Memory B cell (primary cell): ENCODE data around the gene EXOC1.
A peak's percentile ranks its signal among the peaks of the same experiment; 100 is the strongest.
"Not testable (repeated sequence)": the region's sequence is repeated elsewhere in the genome, so short reads cannot be mapped to it uniquely, and the experiment has no call there.

Source experiments
- ATAC-seq: fragments of 150-1000 bp; cut with Tn5 transposase; 2 replicates; pipeline ENCODE4 v1.10.0; 2021; ENCODE audit warnings: low read depth, mild to moderate bottlenecking, moderate library complexity
- DNase-seq, 2 donors: peaks; one replicate each; pipeline ENCODE4 v3.0.0; 2022; ENCODE audit warnings: low spot score in 2 of 2
- H3K27ac Mint-ChIP-seq: one replicate; pipeline ENCODE4 v1.8.0; 2022; ENCODE audit warnings: mild to moderate bottlenecking, moderate library complexity, mixed read lengths
- H3K27me3 Mint-ChIP-seq: one replicate; pipeline ENCODE4 v1.8.0; 2022; ENCODE audit warnings: mixed read lengths
- H3K36me3 Mint-ChIP-seq: one replicate; pipeline ENCODE4 v1.8.0; 2022; ENCODE audit warnings: mild to moderate bottlenecking, mixed read lengths
- H3K4me1 Mint-ChIP-seq: one replicate; pipeline ENCODE4 v1.8.0; 2022; ENCODE audit warnings: mixed read lengths
- H3K4me3 Mint-ChIP-seq: one replicate; pipeline ENCODE4 v1.8.0; 2022; ENCODE audit warnings: mild to moderate bottlenecking, moderate library complexity, mixed read lengths
- H3K9me3 Mint-ChIP-seq: one replicate; pipeline ENCODE4 v1.8.0; 2022; ENCODE audit warnings: mixed read lengths

Gene EXOC1

GRCh38 chr4:55935907-55936306 lies 82.5 kb downstream of the EXOC1 start:
- not testable (repeated sequence) for ATAC-seq, H3K9me3 Mint-ChIP-seq, DNase-seq, H3K27ac Mint-ChIP-seq, H3K27me3 Mint-ChIP-seq, H3K4me3 Mint-ChIP-seq, H3K4me1 Mint-ChIP-seq
- H3K36me3 Mint-ChIP-seq, result peaks cover 38% of the 10 kb centered on the region

GRCh38 chr4:55938481-55938880 lies 85.0 kb downstream of the EXOC1 start:
- DNase-seq, result no peak
- peaks cover 3% of the 10 kb centered on the region for H3K4me1 Mint-ChIP-seq
- no peaks in the 10 kb centered on the region for H3K27me3 Mint-ChIP-seq
- H3K4me3 Mint-ChIP-seq, result no peak overlapping the region
- no peak overlapping the region for H3K27ac Mint-ChIP-seq
- peaks cover 38% of the 10 kb centered on the region for H3K36me3 Mint-ChIP-seq
- no peak for ATAC-seq
- H3K9me3 Mint-ChIP-seq, result peaks cover 6% of the 10 kb centered on the region

- no peak for ATAC-seq
Measured at GRCh38 chr4:55939421-55939820, 86.0 kb downstream of the EXOC1 start.

GRCh38 chr4:55941881-55942396 lies 88.5 kb downstream of the EXOC1 start:
- H3K4me3 Mint-ChIP-seq, result no peak overlapping the region
- DNase-seq, result no peak
- no peaks in the 10 kb centered on the region for H3K9me3 Mint-ChIP-seq
- peaks cover 37% of the 10 kb centered on the region for H3K36me3 Mint-ChIP-seq
- peaks cover 17% of the 10 kb centered on the region for H3K4me1 Mint-ChIP-seq
- ATAC-seq, result no peak
- H3K27me3 Mint-ChIP-seq, result no peaks in the 10 kb centered on the region
- H3K27ac Mint-ChIP-seq, result no peak overlapping the region

More at GRCh38 chr4:55939421-55939820, 86.0 kb downstream of the EXOC1 start:
- peaks cover 6% of the 10 kb centered on the region for H3K9me3 Mint-ChIP-seq
- H3K27me3 Mint-ChIP-seq, result no peaks in the 10 kb centered on the region
- H3K4me1 Mint-ChIP-seq, result peaks cover 4% of the 10 kb centered on the region
- no peak for DNase-seq
- no peak overlapping the region for H3K4me3 Mint-ChIP-seq
- no peak overlapping the region for H3K27ac Mint-ChIP-seq
- H3K36me3 Mint-ChIP-seq, result peaks cover 38% of the 10 kb centered on the region

DNA sequence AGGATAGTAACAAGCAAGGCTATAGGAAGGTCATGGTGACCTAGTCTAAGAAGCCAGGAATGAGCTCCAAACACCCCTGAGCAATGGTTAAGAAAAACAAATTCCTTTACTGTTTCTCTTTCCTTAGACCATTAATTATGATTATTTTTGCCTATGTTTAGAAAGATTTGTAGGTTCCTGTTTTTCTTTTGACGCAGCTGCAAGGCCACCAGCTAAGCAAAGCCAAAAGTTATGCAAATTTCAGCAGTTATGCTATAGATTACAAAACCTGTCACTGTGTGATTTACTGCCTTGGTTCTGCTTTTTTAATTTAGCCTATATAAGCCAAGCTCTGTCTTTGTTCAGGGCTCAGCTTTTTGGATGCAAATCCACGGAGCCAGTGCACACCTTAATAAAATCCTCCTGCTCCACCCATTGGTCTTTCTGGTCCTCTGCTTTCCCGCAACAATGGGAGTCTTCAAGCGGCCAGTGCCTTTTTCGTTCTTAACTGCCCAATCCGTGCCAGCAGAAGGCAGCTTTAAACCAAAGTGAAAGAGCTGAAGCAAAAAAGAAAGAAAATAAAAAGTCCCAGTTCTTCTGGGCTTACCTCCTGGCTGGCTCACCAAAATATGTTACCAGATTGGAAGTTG lies 93.9 kb downstream of the EXOC1 start:
- DNase-seq (peak; percentile 42 to 61), ATAC-seq (peak; percentile 59)
- H3K36me3 Mint-ChIP-seq, result peaks cover 9% of the 10 kb centered on the region
- H3K4me3 Mint-ChIP-seq, result peak overlapping the region; percentile 86
- H3K27me3 Mint-ChIP-seq, result no peaks in the 10 kb centered on the region
- H3K27ac Mint-ChIP-seq, result peak overlapping the region; percentile 100
- H3K4me1 Mint-ChIP-seq, result peaks cover 36% of the 10 kb centered on the region
- H3K9me3 Mint-ChIP-seq, result no peaks in the 10 kb centered on the region

DNA sequence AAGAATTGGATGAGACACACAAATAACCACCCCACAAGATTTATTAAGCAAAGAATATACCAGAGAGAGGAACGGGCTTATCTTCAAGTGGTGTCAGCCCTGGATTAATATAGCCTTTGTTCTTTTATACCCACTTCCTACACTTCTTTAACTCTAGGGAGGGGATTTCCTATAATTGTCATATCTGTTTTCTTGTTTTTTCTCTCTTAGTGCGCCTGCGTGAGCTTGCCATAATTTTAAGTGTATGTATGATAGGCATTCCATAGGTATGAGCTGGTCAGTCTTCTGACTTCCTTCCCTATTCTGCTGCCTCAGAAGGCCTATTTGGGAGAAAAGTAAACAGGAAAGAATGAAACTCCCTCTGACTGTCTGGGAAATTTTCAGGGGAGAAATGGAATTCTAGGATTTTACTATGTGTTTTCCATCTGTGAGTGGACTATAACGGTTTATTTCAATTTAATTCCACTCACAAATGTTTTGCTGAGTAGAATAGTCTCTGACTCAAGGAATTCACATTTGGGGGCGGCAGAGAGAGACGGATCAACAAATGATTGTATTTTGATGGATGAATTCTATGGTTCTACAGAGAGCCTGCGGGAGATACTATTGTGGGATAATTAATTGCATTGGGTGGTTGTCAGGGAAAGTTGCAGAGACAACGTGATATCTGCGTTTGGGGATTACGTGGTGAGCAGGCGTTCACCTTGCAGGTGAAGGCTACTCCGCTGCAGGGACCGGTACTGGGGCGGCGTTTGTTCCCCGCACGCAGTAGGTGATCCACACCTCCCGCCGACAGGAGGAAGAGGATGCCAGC lies 94.7 kb downstream of the EXOC1 start:
- peaks cover 36% of the 10 kb centered on the region for H3K4me1 Mint-ChIP-seq
- H3K36me3 Mint-ChIP-seq, result peaks cover 11% of the 10 kb centered on the region
- peak overlapping the region; percentile 86 for H3K4me3 Mint-ChIP-seq
- no peaks in the 10 kb centered on the region for H3K9me3 Mint-ChIP-seq
- DNase-seq (peak; percentile 32 to 56), ATAC-seq (peak; percentile 46)
- no peaks in the 10 kb centered on the region for H3K27me3 Mint-ChIP-seq
- peak overlapping the region; percentile 100 for H3K27ac Mint-ChIP-seq

GRCh38 chr4:55948726-55949481 lies 95.5 kb downstream of the EXOC1 start, which contains the start of gene CEP135:
CEP135 (plus strand) TSS chr4:55948945; CDS start chr4:55952131, 3,186 bp downstream.
- peak within 1 kb of the TSS; percentile 100 for H3K27ac Mint-ChIP-seq
- H3K27me3 Mint-ChIP-seq, result no peaks in the 10 kb centered on the region
- ATAC-seq, result peak; percentile 75
- peak within 1 kb of the TSS; percentile 86 for H3K4me3 Mint-ChIP-seq
- H3K4me1 Mint-ChIP-seq, result peaks cover 36% of the 10 kb centered on the region
- no peaks in the 10 kb centered on the region for H3K9me3 Mint-ChIP-seq
- H3K36me3 Mint-ChIP-seq, result peaks cover 13% of the 10 kb centered on the region
- DNase-seq, result peak; percentile 92 to 95

- H3K4me3 Mint-ChIP-seq, result peak overlapping the region; percentile 86
- H3K36me3 Mint-ChIP-seq, result peaks cover 12% of the 10 kb centered on the region
- ATAC-seq (no peak), DNase-seq (peak in 1 of 2 donors; percentile 4)
- H3K9me3 Mint-ChIP-seq, result no peaks in the 10 kb centered on the region
- peaks cover 36% of the 10 kb centered on the region for H3K4me1 Mint-ChIP-seq
- H3K27ac Mint-ChIP-seq, result peak overlapping the region; percentile 100
- H3K27me3 Mint-ChIP-seq, result no peaks in the 10 kb centered on the region
Measured at GRCh38 chr4:55949482-55949802, 96.0 kb downstream of the EXOC1 start.

GRCh38 chr4:55951191-55951922 lies 97.9 kb downstream of the EXOC1 start:
- Mint-ChIP-seq H3K4me1 (peaks cover 27% of the 10 kb centered on the region), H3K27ac (no peak overlapping the region), H3K9me3 (no peaks in the 10 kb centered on the region), H3K27me3 (no peaks in the 10 kb centered on the region), H3K4me3 (no peak overlapping the region), H3K36me3 (peaks cover 17% of the 10 kb centered on the region)
- ATAC-seq (no peak), DNase-seq (no peak)
